Panc1 (cell line): ENCODE data around the gene RND1. TPM values are rescaled to one million over a fixed set of nuclear protein-coding genes. Genes with fewer than 3 reads are reported as not detected.

Experiments
- ATAC-seq: fragments of 200-7000 bp; cut with Tn5 transposase; 2 replicates; pipeline ENCODE4 v1.9.1; 2020; ENCODE audit warnings: mild to moderate bottlenecking, moderate library complexity
- BruUV-seq: library from RNA; stranded (reverse); fragments of 400-500 nt; replicated peaks from 2 replicates; lab custom pipeline; 2021; lab: Mats Ljungman, UMichigan
- CTCF ChIA-PET: fragments of 300-600 bp; sonication (Branson Sonifier 250); formaldehyde crosslinking; loops from one replicate; lab custom pipeline; 2022; ENCODE audit warnings: antibody characterized with exemption; lab: Charles Lee
- POLR2A ChIA-PET: fragments of 300-600 bp; sonication (Branson Sonifier 250); formaldehyde crosslinking; loops from one replicate; lab custom pipeline; 2022; ENCODE audit warnings: antibody characterized with exemption; lab: Charles Lee
- DNase-seq: peaks from one replicate; pipeline ENCODE4 v3.0.0-alpha.2; 2010; ENCODE audit warnings: low read depth, low spot score
- H3K27ac ChIP-seq: 2 replicates; pipeline ENCODE4 v1.5.1; 2011; ENCODE audit warnings: mild to moderate bottlenecking, low read length, inconsistent platforms
- H3K27me3 ChIP-seq: fragments of 200-500 bp; sonication (Bioruptor generic); 2 replicates; pipeline ENCODE4 v1.6.0; 2014; ENCODE audit warnings: low read length, inconsistent platforms; ENCODE audit not compliant: control insufficient read depth, insufficient read depth
- H3K36me3 ChIP-seq: fragments of 200-500 bp; sonication (Bioruptor generic); 2 replicates; pipeline ENCODE4 v1.5.1; 2014; ENCODE audit warnings: inconsistent platforms, mild to moderate bottlenecking, low read length, moderate library complexity; ENCODE audit not compliant: control insufficient read depth, insufficient read depth
- H3K4me1 ChIP-seq: 2 replicates; pipeline ENCODE4 v1.5.1; 2011; ENCODE audit warnings: inconsistent platforms, mild to moderate bottlenecking, low read length, moderate library complexity; ENCODE audit not compliant: control insufficient read depth, insufficient read depth
- H3K4me3 ChIP-seq, 2 experiments: 2 replicates each; pipeline ENCODE4 v1.5.1; 2011 to 2012; ENCODE audit warnings: low read depth in 2 of 2, low read length in 2 of 2, mild to moderate bottlenecking in 2 of 2, inconsistent platforms in 1 of 2, moderate library complexity in 1 of 2
- H3K9me3 ChIP-seq: fragments of 200-500 bp; sonication (Bioruptor generic); 2 replicates; pipeline ENCODE4 v1.5.1; 2014; ENCODE audit warnings: low read depth, mild to moderate bottlenecking, inconsistent platforms, low read length, moderate library complexity; ENCODE audit not compliant: control insufficient read depth, insufficient read depth
- POLR2AphosphoS5 ChIP-seq: IDR thresholded peaks from 2 replicates; pipeline ENCODE4 v1.6.1; 2012; ENCODE audit warnings: mild to moderate bottlenecking, low read depth, low read length, moderate library complexity
- SIN3A ChIP-seq: IDR thresholded peaks from 2 replicates; pipeline ENCODE4 v1.6.1; 2012; ENCODE audit warnings: low read depth, mild to moderate bottlenecking, low read length, moderate library complexity, borderline replicate concordance; ENCODE audit not compliant: insufficient read depth
- TCF7L2 ChIP-seq: IDR thresholded peaks from 2 replicates; pipeline ENCODE4 v1.6.1; 2011; ENCODE audit warnings: mild to moderate bottlenecking, low read depth, low read length, inconsistent platforms
- in situ Hi-C: cut with HindIII; loops from 2 replicates; pipeline ENCODE4 v1.10.0; 2016; ENCODE audit warnings: low sequenced_read_pairs, low pct_unique_long_range_greater_than_20kb
- intact Hi-C: fragments of 100-400 bp; cut with micrococcal nuclease; formaldehyde crosslinking; loops from one replicate; pipeline ENCODE4 v1.10.0; 2022; ENCODE audit not compliant: unreplicated experiment
- total RNA-seq: library from RNA; stranded (reverse); gene quantifications from one replicate; pipeline ENCODE4 v1.2.1, GENCODE V29; 2021; ENCODE audit not compliant: unreplicated experiment
- TF ChIP-seq, protein P1 (sequence below), 2 experiments: IDR thresholded peaks; 2 replicates each; pipeline ENCODE4 v1.6.1; 2011 to 2012; ENCODE audit warnings: low read depth in 2 of 2, control low read depth in 1 of 2, low read length in 1 of 2, mild to moderate bottlenecking in 1 of 2, moderate library complexity in 1 of 2; ENCODE audit not compliant: insufficient read depth in 1 of 2
- TF ChIP-seq, protein P2 (sequence below): fragments of 450-650 bp; IDR thresholded peaks from 2 replicates; pipeline ENCODE4 v1.5.1; 2017; ENCODE audit warnings: mild to moderate bottlenecking

Gene RND1
- total RNA-seq, 1 experiment from 2014 or later, result 0.44 TPM

DNA sequence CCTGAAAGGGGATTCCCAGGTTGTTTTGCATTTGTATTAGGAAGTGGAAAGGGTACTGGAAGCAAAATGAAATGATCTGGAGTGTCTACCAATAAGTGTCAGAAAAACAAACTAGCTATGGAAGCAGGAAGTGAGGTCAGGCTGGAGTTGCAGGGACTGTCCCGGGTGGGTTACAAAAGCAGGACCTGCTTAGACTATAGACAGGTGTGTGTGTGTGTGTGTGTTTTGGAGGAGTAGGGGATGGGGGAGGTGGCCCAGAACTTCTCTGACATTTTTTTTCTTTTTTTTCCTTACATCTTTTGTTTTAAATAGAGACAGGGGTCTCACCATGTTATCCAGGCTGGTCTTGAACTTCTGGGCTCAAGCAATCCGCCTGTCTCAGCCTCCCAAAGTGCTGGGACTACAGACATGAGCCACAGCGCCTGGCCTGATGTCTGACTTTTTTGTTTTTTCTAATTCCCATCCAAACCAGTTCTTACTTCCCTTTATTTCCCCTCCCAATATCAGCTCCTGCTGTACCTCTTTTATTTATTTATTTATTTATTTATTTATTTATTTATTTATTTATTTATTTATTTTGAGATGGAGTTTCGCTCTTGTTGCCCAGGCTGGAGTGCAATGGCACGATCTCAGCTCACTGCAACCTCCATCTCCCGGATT, 512 bp upstream of the RND1 start:
- CTCF ChIA-PET, result interaction anchor here (0.6 to 1.6 kb wide), 4 partner anchors 13 to 258 kb away, joined by 4 to 7 read pairs (median 6); no protein-coding TSS in a partner anchor
- Histone ChIP-seq H3K36me3 (no peaks in the 10 kb centered on the region), H3K27ac (peak overlapping the region; percentile 65; the same call in 1 of the 2 replicates), H3K9me3 (no peaks in the 10 kb centered on the region), H3K4me1 (peaks cover 5% of the 10 kb centered on the region; the same call in 1 of the 2 replicates), H3K27me3 (peaks cover 10% of the 10 kb centered on the region), H3K4me3 (peak overlapping the region; percentile 55 to 72)
- BruUV-seq, result no TSS peak
- intact Hi-C loops, result no loop called here
- DNase-seq, result no peak
- in situ Hi-C loops, result no loop called here
- TF ChIP-seq TCF7L2 (0 out of 2 replicates have a peak, but pooled peaks have one; percentile 8), POLR2AphosphoS5 (no peak), SIN3A (no peak)
- TF ChIP-seq, protein P1, sequence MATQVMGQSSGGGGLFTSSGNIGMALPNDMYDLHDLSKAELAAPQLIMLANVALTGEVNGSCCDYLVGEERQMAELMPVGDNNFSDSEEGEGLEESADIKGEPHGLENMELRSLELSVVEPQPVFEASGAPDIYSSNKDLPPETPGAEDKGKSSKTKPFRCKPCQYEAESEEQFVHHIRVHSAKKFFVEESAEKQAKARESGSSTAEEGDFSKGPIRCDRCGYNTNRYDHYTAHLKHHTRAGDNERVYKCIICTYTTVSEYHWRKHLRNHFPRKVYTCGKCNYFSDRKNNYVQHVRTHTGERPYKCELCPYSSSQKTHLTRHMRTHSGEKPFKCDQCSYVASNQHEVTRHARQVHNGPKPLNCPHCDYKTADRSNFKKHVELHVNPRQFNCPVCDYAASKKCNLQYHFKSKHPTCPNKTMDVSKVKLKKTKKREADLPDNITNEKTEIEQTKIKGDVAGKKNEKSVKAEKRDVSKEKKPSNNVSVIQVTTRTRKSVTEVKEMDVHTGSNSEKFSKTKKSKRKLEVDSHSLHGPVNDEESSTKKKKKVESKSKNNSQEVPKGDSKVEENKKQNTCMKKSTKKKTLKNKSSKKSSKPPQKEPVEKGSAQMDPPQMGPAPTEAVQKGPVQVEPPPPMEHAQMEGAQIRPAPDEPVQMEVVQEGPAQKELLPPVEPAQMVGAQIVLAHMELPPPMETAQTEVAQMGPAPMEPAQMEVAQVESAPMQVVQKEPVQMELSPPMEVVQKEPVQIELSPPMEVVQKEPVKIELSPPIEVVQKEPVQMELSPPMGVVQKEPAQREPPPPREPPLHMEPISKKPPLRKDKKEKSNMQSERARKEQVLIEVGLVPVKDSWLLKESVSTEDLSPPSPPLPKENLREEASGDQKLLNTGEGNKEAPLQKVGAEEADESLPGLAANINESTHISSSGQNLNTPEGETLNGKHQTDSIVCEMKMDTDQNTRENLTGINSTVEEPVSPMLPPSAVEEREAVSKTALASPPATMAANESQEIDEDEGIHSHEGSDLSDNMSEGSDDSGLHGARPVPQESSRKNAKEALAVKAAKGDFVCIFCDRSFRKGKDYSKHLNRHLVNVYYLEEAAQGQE (IDR thresholded peaks at IDR 0.05; ENCODE audit: insufficient read depth in 1 of 2, low read depth in 2 of 2, low read length in 1 of 2), result no peak
- TF ChIP-seq, protein P2, sequence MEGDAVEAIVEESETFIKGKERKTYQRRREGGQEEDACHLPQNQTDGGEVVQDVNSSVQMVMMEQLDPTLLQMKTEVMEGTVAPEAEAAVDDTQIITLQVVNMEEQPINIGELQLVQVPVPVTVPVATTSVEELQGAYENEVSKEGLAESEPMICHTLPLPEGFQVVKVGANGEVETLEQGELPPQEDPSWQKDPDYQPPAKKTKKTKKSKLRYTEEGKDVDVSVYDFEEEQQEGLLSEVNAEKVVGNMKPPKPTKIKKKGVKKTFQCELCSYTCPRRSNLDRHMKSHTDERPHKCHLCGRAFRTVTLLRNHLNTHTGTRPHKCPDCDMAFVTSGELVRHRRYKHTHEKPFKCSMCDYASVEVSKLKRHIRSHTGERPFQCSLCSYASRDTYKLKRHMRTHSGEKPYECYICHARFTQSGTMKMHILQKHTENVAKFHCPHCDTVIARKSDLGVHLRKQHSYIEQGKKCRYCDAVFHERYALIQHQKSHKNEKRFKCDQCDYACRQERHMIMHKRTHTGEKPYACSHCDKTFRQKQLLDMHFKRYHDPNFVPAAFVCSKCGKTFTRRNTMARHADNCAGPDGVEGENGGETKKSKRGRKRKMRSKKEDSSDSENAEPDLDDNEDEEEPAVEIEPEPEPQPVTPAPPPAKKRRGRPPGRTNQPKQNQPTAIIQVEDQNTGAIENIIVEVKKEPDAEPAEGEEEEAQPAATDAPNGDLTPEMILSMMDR, result no peak
- POLR2A ChIA-PET, result no interaction called here
- ATAC-seq, result peak; percentile 27

DNA sequence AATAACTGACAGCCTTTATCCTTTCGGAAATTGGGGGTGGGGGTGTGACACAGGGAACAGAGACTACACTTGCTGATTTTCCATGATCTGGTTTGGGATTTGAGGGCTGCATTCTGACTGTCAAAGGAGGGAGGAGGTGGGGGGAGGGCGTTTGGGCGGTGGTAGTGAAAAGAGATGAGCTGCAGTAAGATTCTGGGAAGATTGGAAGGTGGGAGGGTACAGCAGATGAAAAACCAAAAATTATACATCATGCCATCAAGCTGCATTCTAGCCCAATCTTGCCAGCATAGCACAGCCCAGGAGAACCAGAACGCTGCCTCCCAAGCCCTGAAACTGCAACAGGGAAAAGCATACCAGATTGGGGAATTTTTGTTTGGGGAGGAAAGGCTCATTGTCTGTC, 2.4 kb downstream of the RND1 start:
- DNase-seq, result no peak
- in situ Hi-C loops, result no loop called here
- ATAC-seq, result no peak
- no peak overlapping the region for H3K27ac ChIP-seq
- no peaks in the 10 kb centered on the region for H3K36me3 ChIP-seq
- no TSS peak for BruUV-seq
- H3K4me1 ChIP-seq, result peaks cover 5% of the 10 kb centered on the region; the same call in 1 of the 2 replicates
- intact Hi-C loops, result no loop called here
- ChIA-PET POLR2A (no interaction called here), CTCF (no interaction called here)
- TF ChIP-seq SIN3A (no peak), TCF7L2 (no peak), POLR2AphosphoS5 (no peak)
- TF ChIP-seq, protein P2, result no peak
- TF ChIP-seq, protein P1 (IDR thresholded peaks at IDR 0.05; ENCODE audit: insufficient read depth in 1 of 2, low read depth in 2 of 2, low read length in 1 of 2), result no peak
- no peaks in the 10 kb centered on the region for H3K9me3 ChIP-seq
- peaks cover 10% of the 10 kb centered on the region for H3K27me3 ChIP-seq
- no peak overlapping the region for H3K4me3 ChIP-seq
